Transverse colon (tissue), 4 donors: ENCODE results near the gene MEGF11. TPM values are rescaled to one million over a fixed set of nuclear protein-coding genes. Genes with fewer than 3 reads are reported as not detected.

Experiments
- DNase-seq: peaks from one replicate; pipeline ENCODE4 v3.0.0-alpha.2; 2019
- H3K27ac ChIP-seq, 4 donors: fragments of 200-600 bp; sonication (generic); 2 replicates each; pipeline ENCODE4 v1.5.1; 2016 to 2018; ENCODE audit warnings: inconsistent platforms in 4 of 4
- H3K27me3 ChIP-seq: fragments of 200-600 bp; sonication (generic); 2 replicates; pipeline ENCODE4 v1.5.1; 2017; ENCODE audit warnings: inconsistent platforms
- H3K36me3 ChIP-seq, 4 donors: fragments of 200-600 bp; sonication (generic); 2 replicates each; pipeline ENCODE4 v1.5.1; 2017 to 2019; ENCODE audit warnings: inconsistent platforms in 4 of 4
- H3K4me1 ChIP-seq, 4 donors: fragments of 200-600 bp; sonication (generic); 2 replicates each; pipeline ENCODE4 v1.5.1; 2017 to 2020; ENCODE audit warnings: inconsistent platforms in 4 of 4
- H3K4me3 ChIP-seq, 4 donors: fragments of 200-600 bp; sonication (generic); 1 replicate in 1 of 4; 2 replicates in 3 of 4; pipeline versions ENCODE4 v1.5.1 to v1.6.1; 2017 to 2019; ENCODE audit warnings: inconsistent platforms in 4 of 4
- H3K9me3 ChIP-seq, 2 donors: fragments of 200-600 bp; sonication (generic); 2 replicates each; pipeline ENCODE4 v1.5.1; 2017 to 2019; ENCODE audit warnings: inconsistent platforms in 2 of 2
- EP300 ChIP-seq: sonication (generic); formaldehyde crosslinking; IDR thresholded peaks from one replicate; pipeline ENCODE4 v1.6.1; 2017; ENCODE audit warnings: antibody characterized with exemption, low read depth
- POLR2A ChIP-seq: fragments of 450-650 bp; IDR thresholded peaks from one replicate; pipeline ENCODE4 v1.6.1; 2016; ENCODE audit warnings: antibody characterized with exemption, mild to moderate bottlenecking, moderate library complexity
- POLR2AphosphoS5 ChIP-seq, 3 donors: sonication (generic); formaldehyde crosslinking; IDR thresholded peaks; one replicate each; pipeline ENCODE4 v1.6.1; 2016; ENCODE audit warnings: antibody characterized with exemption in 3 of 3
- WGBS, 2 donors: methylation state at CpG; one replicate each; pipeline ENCODE4 v1.1.5; 2018; ENCODE audit warnings: low coverage in 1 of 2; 5-methylcytosine and 5-hydroxymethylcytosine counted together
- in situ Hi-C, 4 donors: fragments of 200-750 bp; cut with MboI; loops; one replicate each; pipeline versions ENCODE4 v1.15.0 to v1.15.1; 2017; ENCODE audit warnings: low sequenced_read_pairs in 3 of 4, low pct_ligation_motif_present in 1 of 4, low pct_unique_long_range_greater_than_20kb in 1 of 4
- intact Hi-C: fragments of 100-400 bp; cut with DNase I; formaldehyde crosslinking; loops from one replicate; pipeline ENCODE4 v1.15.1; 2023; ENCODE audit warnings: low total_unique reads
- total RNA-seq, 4 donors: library from RNA; depleted of rRNA; stranded (reverse); fragments of >200 nt; gene quantifications; one replicate each; pipeline ENCODE4 v1.1.0, GENCODE V29; 2016
- TF ChIP-seq, protein P1 (sequence below), 5 experiments: fragments of 200-600 bp in 3 of 5; fragments of 450-650 bp in 2 of 5; sonication (generic) in 3 of 5; IDR thresholded peaks; 1 replicate in 2 of 5; 2 replicates in 3 of 5; pipeline ENCODE4 v1.5.1; 2016 to 2017; ENCODE audit warnings: antibody characterized with exemption in 5 of 5, inconsistent platforms in 3 of 5, mild to moderate bottlenecking in 2 of 5, moderate library complexity in 1 of 5

The MEGF11 gene
- total RNA-seq, 4 donors from 2014 or later: 0.16 TPM; not detected in 3

DNA sequence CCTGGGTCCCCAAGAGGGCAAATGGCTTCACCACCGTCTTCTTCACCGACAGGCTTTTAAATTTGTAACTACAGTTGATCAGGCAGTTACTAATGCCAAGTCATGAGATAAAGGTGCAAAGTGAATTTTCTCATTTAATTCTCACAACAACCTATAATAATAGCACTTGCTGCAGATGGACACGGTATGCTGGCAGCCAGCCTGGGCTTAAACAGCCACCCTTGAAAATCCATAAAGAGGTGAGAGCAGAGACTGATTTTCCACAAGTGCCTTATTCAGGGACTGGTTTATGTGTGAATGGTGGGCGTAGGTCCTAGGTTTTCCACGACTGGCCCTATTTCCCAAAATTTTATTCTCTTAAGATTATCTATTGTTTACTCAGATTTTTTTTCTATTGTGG is 266.4 kb downstream of the MEGF11 start:
- TF ChIP-seq EP300: no peak
- no peak for TF ChIP-seq POLR2A
- TF ChIP-seq, protein P1, sequence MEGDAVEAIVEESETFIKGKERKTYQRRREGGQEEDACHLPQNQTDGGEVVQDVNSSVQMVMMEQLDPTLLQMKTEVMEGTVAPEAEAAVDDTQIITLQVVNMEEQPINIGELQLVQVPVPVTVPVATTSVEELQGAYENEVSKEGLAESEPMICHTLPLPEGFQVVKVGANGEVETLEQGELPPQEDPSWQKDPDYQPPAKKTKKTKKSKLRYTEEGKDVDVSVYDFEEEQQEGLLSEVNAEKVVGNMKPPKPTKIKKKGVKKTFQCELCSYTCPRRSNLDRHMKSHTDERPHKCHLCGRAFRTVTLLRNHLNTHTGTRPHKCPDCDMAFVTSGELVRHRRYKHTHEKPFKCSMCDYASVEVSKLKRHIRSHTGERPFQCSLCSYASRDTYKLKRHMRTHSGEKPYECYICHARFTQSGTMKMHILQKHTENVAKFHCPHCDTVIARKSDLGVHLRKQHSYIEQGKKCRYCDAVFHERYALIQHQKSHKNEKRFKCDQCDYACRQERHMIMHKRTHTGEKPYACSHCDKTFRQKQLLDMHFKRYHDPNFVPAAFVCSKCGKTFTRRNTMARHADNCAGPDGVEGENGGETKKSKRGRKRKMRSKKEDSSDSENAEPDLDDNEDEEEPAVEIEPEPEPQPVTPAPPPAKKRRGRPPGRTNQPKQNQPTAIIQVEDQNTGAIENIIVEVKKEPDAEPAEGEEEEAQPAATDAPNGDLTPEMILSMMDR (IDR thresholded peaks at IDR 0.05): no peak
- TF ChIP-seq POLR2AphosphoS5 (IDR thresholded peaks at IDR 0.05): no peak
- H3K27me3 ChIP-seq: peaks cover 38% of the 10 kb centered on the region
- no peak overlapping the region for H3K4me3 ChIP-seq
- intact Hi-C loops (loop anchor here (5.0 kb wide), 1 partner anchor 1945 kb away; no protein-coding TSS in a partner anchor), in situ Hi-C loops (loop anchor here in 3 of 4 donors (25.0 kb wide), 1 partner anchor 200 kb away; no protein-coding TSS in a partner anchor)
- peaks cover 4 to 9% (median 6%) of the 10 kb centered on the region in 4 donors for H3K4me1 ChIP-seq
- H3K36me3 ChIP-seq: no peaks in the 10 kb centered on the region
- no peak for DNase-seq
- H3K9me3 ChIP-seq: no peaks in the 10 kb centered on the region
- H3K27ac ChIP-seq: no peak overlapping the region
- WGBS, 2 donors: 35 to 83% methylated on average over 1 to 5 of the region's 5 CpGs

DNA sequence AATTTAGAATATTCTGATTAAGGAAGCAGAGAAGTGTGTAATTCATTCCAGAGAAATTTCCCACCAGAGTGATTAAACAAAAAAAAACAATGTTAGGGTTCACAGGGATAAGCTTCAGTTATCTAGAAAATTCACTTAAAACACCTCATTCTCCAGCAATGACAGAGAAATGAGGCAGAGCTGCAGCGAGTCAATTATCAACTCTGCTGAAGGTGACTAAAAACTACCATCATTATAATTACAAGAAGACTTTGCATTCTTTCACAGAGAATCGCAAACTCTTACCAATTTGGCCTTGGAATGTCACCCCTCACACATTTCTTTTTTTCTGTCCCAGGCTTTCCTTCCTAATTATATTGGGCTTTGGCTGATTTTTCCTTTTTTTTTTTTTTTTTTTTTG is 267.1 kb downstream of the MEGF11 start:
- intact Hi-C loops: loop anchor here (5.0 kb wide), 1 partner anchor 1944 kb away; no protein-coding TSS in a partner anchor
- Histone ChIP-seq H3K4me3 (no peak overlapping the region), H3K27ac (no peak overlapping the region), H3K4me1 (peaks cover 5 to 13% (median 11%) of the 10 kb centered on the region in 4 donors), H3K27me3 (peaks cover 45% of the 10 kb centered on the region), H3K9me3 (no peaks in the 10 kb centered on the region), H3K36me3 (no peaks in the 10 kb centered on the region)
- WGBS, 2 donors: 30 to 38% methylated on average over 2 of the region's 2 CpGs
- in situ Hi-C loops: loop anchor here in 3 of 4 donors (25.0 kb wide), 1 partner anchor 201 kb away; no protein-coding TSS in a partner anchor
- TF ChIP-seq, protein P1 (IDR thresholded peaks at IDR 0.05): no peak
- TF ChIP-seq POLR2AphosphoS5 (IDR thresholded peaks at IDR 0.05) (no peak), EP300 (no peak), POLR2A (no peak)
- DNase-seq: no peak

DNA sequence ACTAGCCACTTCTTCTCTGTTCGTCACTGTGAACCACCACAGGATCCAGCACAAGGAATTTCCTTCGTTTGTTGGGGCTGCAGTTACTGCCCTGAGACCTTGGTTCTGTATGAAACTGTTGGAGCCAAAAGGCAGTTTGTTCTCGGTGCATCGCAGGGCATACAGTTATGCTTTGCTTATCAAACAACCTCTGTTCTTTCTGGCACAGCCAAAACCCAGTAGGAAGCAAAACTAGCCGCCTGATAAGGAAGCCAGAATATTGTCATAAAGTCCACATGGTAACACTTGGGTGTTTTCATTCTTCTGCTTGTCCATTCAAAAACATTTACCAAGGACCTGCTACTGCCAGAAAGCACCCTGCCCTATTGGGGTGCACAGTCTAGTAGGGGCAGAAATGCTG is 268.2 kb downstream of the MEGF11 start:
- Histone ChIP-seq H3K27ac (no peak overlapping the region), H3K4me1 (peaks cover 5 to 16% (median 11%) of the 10 kb centered on the region in 4 donors), H3K27me3 (peaks cover 47% of the 10 kb centered on the region), H3K4me3 (no peak overlapping the region), H3K36me3 (no peaks in the 10 kb centered on the region), H3K9me3 (no peaks in the 10 kb centered on the region)
- TF ChIP-seq EP300: no peak
- no peak for TF ChIP-seq POLR2A
- TF ChIP-seq, protein P1 (IDR thresholded peaks at IDR 0.05): no peak
- no peak for TF ChIP-seq POLR2AphosphoS5 (IDR thresholded peaks at IDR 0.05)
- 40 to 42% methylated on average over 1 to 5 of the region's 5 CpGs for WGBS, 2 donors
- in situ Hi-C loops (loop anchor here in 3 of 4 donors (25.0 kb wide), 1 partner anchor 202 kb away; no protein-coding TSS in a partner anchor), intact Hi-C loops (loop anchor here (5.0 kb wide), 1 partner anchor 1943 kb away; no protein-coding TSS in a partner anchor)
- DNase-seq: no peak

GRCh38 chr15:65982627-65983322 is 270.8 kb downstream of the MEGF11 start:
- intact Hi-C loops: no loop called here
- Histone ChIP-seq H3K36me3 (no peaks in the 10 kb centered on the region), H3K4me1 (peaks cover 5 to 16% (median 11%) of the 10 kb centered on the region in 4 donors), H3K9me3 (no peaks in the 10 kb centered on the region), H3K4me3 (no peak overlapping the region), H3K27ac (no peak overlapping the region), H3K27me3 (peaks cover 40% of the 10 kb centered on the region)
- no peak for TF ChIP-seq EP300
- no peak for TF ChIP-seq POLR2AphosphoS5 (IDR thresholded peaks at IDR 0.05)
- TF ChIP-seq POLR2A: no peak
- TF ChIP-seq, protein P1 (IDR thresholded peaks at IDR 0.05): no peak
- DNase-seq: no peak
- WGBS, 2 donors: 19 to 30% methylated on average over 6 to 9 of the region's 9 CpGs
- in situ Hi-C loops: loop anchor here in 3 of 4 donors (25.0 kb wide), 1 partner anchor 205 kb away; no protein-coding TSS in a partner anchor
